GM12878 (cell line): Measurements from ENCODE around the gene EEF1AKMT3. TPM values are rescaled to one million over a fixed set of nuclear protein-coding genes. Genes with fewer than 3 reads are reported as not detected.

Source experiments
- BACH1 ChIP-seq: fragments of 450-650 bp; IDR thresholded peaks from 2 replicates; pipeline ENCODE4 v1.6.1; 2017; ENCODE audit warnings: mild to moderate bottlenecking, borderline replicate concordance
- E2F8 ChIP-seq: fragments of 450-650 bp; IDR thresholded peaks from 2 replicates; pipeline ENCODE4 v1.6.1; 2018; ENCODE audit warnings: mild to moderate bottlenecking, low read depth, moderate library complexity; ENCODE audit not compliant: partially characterized antibody
- HCFC1 ChIP-seq: fragments of 150-350 bp; IDR thresholded peaks from 2 replicates; pipeline ENCODE4 v1.6.1; 2014; ENCODE audit warnings: low read length
- JUND ChIP-seq: IDR thresholded peaks from 2 replicates; pipeline ENCODE4 v1.6.1; 2012; ENCODE audit warnings: low read depth, mild to moderate bottlenecking, low read length, improper control_type of control experiment, moderate library complexity
- KDM1A ChIP-seq: fragments of 200-600 bp; sonication (generic); IDR thresholded peaks from 2 replicates; pipeline ENCODE4 v1.6.1; 2016; ENCODE audit warnings: borderline replicate concordance
- MTA3 ChIP-seq: IDR thresholded peaks from 2 replicates; pipeline ENCODE4 v1.6.1; 2012; ENCODE audit warnings: low read length, inconsistent platforms, borderline replicate concordance
- NBN ChIP-seq: fragments of 450-650 bp; IDR thresholded peaks from 2 replicates; pipeline ENCODE4 v1.6.1; 2016
- NFIC ChIP-seq: IDR thresholded peaks from 2 replicates; pipeline ENCODE4 v1.6.1; 2012; ENCODE audit warnings: low read depth, mild to moderate bottlenecking, inconsistent platforms, low read length, moderate library complexity
- PBX3 ChIP-seq: IDR thresholded peaks from 2 replicates; pipeline ENCODE4 v1.6.1; 2011; ENCODE audit warnings: mild to moderate bottlenecking, low read depth, low read length, moderate library complexity; ENCODE audit not compliant: insufficient replicate concordance
- POLR2AphosphoS2 ChIP-seq: IDR thresholded peaks from 2 replicates; pipeline ENCODE4 v1.6.1; 2011; ENCODE audit warnings: low read depth, mild to moderate bottlenecking, low read length, improper control_type of control experiment, moderate library complexity
- RFX5 ChIP-seq: IDR thresholded peaks from 2 replicates; pipeline ENCODE4 v1.6.1; 2011; ENCODE audit warnings: low read depth, low read length, improper control_type of control experiment
- SREBF1 ChIP-seq: IDR thresholded peaks from 2 replicates; pipeline ENCODE4 v1.6.1; 2012; ENCODE audit warnings: mild to moderate bottlenecking, low read length
- STAT3 ChIP-seq: IDR thresholded peaks from 2 replicates; pipeline ENCODE4 v1.6.1; 2011; ENCODE audit warnings: low read depth, low read length, improper control_type of control experiment
- TAF1 ChIP-seq: IDR thresholded peaks from 2 replicates; pipeline ENCODE4 v1.6.1; 2011; ENCODE audit warnings: mild to moderate bottlenecking, low read depth, low read length, borderline replicate concordance
- TARDBP ChIP-seq: IDR thresholded peaks from 2 replicates; pipeline ENCODE4 v1.6.1; 2016; ENCODE audit warnings: borderline replicate concordance
- ZBTB4 ChIP-seq: fragments of 450-650 bp; formaldehyde crosslinking; IDR thresholded peaks from 2 replicates; pipeline ENCODE4 v1.4.0; 2022; ENCODE audit warnings: mild to moderate bottlenecking, moderate library complexity
- polyA plus RNA-seq, 11 experiments: library from polyadenylated mRNA; depleted of rRNA in 4 of 11; unstranded in 6 of 11; stranded (reverse) in 5 of 11; fragments of >200 nt; fragmentation: Nextera tagmentation in 4 of 11; fragmentation: Illumina TruSeq in 1 of 11; extraction: Ambion mirVana in 4 of 11; extraction: Trizol in 1 of 11; gene quantifications; 1 replicate in 1 of 11; 2 replicates in 10 of 11; pipeline versions ENCODE4 v1.2.1 to v1.2.3, GENCODE V29; 2011 to 2016; ENCODE audit warnings: inconsistent platforms in 2 of 11, missing spikeins in 2 of 11, low read depth in 1 of 11
- total RNA-seq, 4 experiments: library from RNA; depleted of rRNA in 3 of 4; stranded (reverse); fragments of >200 nt in 3 of 4; fragmentation: Illumina TruSeq in 1 of 4; extraction: Trizol in 1 of 4; gene quantifications; 2 replicates each; pipeline versions ENCODE4 v1.2.1 to v1.2.3, GENCODE V29; 2013 to 2021
- TF ChIP-seq, protein P1 (sequence below): IDR thresholded peaks from 2 replicates; pipeline ENCODE4 v1.6.1; 2012; ENCODE audit warnings: low read depth, low read length, improper control_type of control experiment

The EEF1AKMT3 gene
- total and polyA plus RNA-seq, 10 of the 15 experiments (the other 5 are each of a cell fraction or from before 2014, with no cell fraction given), result 1.2 to 8.2 (median 3.5) TPM

DNA sequence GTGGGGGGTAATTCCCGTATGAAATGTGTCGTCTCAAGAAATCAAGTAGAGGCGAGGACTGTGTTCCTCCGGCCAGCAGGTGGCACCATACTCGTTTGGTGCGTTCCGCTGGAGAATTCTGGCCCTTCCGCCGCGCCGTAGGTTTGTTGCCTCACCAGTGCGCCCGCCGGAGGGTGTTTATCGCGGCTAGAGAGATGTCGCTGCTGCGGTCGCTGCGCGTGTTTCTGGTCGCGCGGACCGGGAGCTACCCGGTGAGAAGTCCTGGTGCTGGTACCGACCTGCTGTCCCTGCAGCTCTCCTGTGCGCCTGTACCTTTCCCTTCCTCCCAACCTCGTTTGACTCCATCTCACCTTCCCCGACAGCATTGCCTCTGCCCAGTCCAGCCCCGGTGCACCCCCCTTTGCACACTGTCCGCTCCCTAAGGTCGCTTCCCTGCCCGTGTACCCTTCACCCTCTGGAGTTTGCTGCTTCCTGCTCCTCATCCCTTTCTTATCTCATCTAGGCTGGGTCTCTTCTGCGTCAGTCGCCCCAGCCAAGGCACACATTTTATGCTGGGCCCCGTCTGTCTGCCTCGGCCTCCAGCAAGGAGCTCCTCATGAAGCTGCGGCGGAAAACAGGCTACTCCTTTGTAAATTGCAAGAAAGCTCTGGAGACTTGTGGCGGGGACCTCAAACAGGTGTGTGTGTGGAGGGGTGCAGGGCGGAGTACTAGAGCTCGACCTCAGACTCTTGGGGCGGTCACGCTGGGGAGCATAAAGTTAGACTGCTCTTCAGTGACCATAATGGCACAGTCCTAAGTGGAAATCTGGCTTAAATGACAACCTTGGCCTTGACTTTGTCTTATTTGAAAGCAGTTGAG, 10.4 kb downstream of the EEF1AKMT3 start, which contains the start of gene TSFM (continued):
- TF ChIP-seq ZBTB4 (CRISPR knock-in tag), result no peak
- TF ChIP-seq, protein P1, sequence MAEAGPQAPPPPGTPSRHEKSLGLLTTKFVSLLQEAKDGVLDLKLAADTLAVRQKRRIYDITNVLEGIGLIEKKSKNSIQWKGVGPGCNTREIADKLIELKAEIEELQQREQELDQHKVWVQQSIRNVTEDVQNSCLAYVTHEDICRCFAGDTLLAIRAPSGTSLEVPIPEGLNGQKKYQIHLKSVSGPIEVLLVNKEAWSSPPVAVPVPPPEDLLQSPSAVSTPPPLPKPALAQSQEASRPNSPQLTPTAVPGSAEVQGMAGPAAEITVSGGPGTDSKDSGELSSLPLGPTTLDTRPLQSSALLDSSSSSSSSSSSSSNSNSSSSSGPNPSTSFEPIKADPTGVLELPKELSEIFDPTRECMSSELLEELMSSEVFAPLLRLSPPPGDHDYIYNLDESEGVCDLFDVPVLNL, result no peak
- TF ChIP-seq SREBF1, result no peak
- no peak for TF ChIP-seq NFIC
- TF ChIP-seq STAT3, result peak; percentile 86; the same call in 1 of the 2 replicates
- no peak for TF ChIP-seq PBX3
- TF ChIP-seq RFX5, result no peak
- no peak for TF ChIP-seq KDM1A
- no peak for TF ChIP-seq JUND
- TF ChIP-seq POLR2AphosphoS2, result peak; percentile 74; the same call in 1 of the 2 replicates
- TF ChIP-seq HCFC1, result peak; percentile 80
- peak; percentile 40 for TF ChIP-seq E2F8
- peak; percentile 88 for TF ChIP-seq TAF1
- peak; percentile 87; the same call in 1 of the 2 replicates for TF ChIP-seq TARDBP
- TF ChIP-seq NBN, result peak; percentile 94
- TF ChIP-seq BACH1, result peak; percentile 77
- TF ChIP-seq MTA3, result no peak
